ENCODE data around the gene TBL2.
"Not testable (repeated sequence)": the region's sequence is repeated elsewhere in the genome, so short reads cannot be mapped to it uniquely, and the experiment has no call there.

Gene TBL2, protein sequence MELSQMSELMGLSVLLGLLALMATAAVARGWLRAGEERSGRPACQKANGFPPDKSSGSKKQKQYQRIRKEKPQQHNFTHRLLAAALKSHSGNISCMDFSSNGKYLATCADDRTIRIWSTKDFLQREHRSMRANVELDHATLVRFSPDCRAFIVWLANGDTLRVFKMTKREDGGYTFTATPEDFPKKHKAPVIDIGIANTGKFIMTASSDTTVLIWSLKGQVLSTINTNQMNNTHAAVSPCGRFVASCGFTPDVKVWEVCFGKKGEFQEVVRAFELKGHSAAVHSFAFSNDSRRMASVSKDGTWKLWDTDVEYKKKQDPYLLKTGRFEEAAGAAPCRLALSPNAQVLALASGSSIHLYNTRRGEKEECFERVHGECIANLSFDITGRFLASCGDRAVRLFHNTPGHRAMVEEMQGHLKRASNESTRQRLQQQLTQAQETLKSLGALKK

GRCh38 chr7:73578342-73579128, at the start of gene TBL2:
Gene TBL2, minus strand, starts transcription at chr7:73578579. Its CDS starts 30 bp downstream, at chr7:73578549.
- DNase-seq, result peak; percentile 100

- peak; percentile 79 for DNase-seq
Measured at GRCh38 chr7:73626814-73627213, 48.4 kb upstream of the TBL2 start.

DNA sequence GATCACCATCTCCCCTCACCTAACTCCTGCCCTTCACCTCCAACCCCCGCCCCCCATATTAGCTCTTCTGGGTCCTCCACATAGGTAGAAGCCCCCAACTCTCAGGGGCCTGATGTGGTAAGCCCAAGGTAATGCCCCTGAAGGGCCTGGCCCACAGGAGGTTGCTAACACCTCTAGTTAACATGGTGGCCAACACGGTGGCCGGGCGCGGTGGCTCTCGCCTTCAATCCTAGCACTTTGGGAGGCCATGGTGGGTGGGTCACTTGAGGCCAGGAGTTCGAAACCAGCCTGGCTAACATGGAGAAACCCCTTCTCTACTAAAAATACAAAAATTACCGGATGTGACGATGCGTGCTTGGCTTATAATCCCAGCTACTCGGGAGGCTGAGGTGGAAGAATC, 46.9 kb upstream of the TBL2 start:
- no peak for DNase-seq

GRCh38 chr7:73624669-73625001, 46.3 kb upstream of the TBL2 start:
- DNase-seq, result no peak

DNA sequence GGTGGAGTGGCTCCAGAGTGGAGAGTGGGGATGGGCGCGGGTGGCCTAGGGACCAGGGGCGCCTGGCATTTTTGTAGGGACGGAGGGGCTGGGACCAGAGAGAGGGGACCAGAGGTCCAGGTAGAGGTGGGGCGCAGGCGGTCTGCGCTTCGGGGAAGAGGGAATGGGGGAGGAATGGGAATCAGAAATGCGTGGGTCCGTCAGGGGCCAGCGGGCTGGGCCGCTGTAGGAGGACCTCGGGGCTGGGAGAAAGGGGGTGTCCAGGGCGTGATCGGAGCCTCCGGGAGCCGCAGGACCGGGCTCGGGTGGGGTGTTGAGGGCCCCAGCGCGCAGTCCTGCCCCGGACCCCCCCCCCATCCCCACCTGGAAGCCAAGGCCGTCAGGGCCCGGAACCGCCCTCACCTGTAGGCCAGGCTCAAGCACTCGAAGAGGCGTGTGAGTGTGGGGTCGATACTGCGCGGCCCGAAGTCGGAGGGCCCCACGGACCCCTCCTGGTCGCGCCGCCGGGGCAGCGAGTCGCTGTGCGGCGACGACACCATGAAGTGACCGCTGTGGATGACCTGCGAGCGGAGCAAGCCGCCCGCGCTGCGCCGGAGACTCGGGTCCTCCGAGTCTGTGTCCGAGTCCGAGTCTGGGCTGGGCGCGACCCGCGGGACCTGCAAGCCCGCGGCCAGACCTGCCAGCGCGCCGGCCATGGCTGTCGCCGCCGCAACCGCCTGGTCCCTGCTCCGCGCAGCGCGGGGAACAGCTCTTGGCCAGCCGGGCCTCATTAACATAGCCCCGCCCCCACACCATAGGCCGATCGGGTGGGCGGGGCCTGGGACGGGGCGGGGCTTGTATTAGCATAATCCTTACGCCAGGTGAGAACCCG, 45.7 kb upstream of the TBL2 start, which contains the start of gene MLXIPL:
Gene MLXIPL (minus strand): TSS at position 725 of the 871 bp plus-strand sequence. CDS start 30 bp downstream, at position 695.
- DNase-seq, result peak; percentile 95

GRCh38 chr7:73622909-73623797, 44.8 kb upstream of the TBL2 start:
- peak; percentile 63 for DNase-seq

GRCh38 chr7:73622527-73622908, 44.1 kb upstream of the TBL2 start:
- DNase-seq, result no peak

- peak; percentile 63 for DNase-seq
Measured at GRCh38 chr7:73621168-73622063, 43.0 kb upstream of the TBL2 start.

GRCh38 chr7:73619394-73619793, 41.0 kb upstream of the TBL2 start:
- DNase-seq, result not testable (repeated sequence)

GRCh38 chr7:73618538-73618937, 40.2 kb upstream of the TBL2 start:
- DNase-seq, result peak; percentile 73

GRCh38 chr7:73617520-73617919, 39.1 kb upstream of the TBL2 start:
- DNase-seq, result not testable (repeated sequence)

DNA sequence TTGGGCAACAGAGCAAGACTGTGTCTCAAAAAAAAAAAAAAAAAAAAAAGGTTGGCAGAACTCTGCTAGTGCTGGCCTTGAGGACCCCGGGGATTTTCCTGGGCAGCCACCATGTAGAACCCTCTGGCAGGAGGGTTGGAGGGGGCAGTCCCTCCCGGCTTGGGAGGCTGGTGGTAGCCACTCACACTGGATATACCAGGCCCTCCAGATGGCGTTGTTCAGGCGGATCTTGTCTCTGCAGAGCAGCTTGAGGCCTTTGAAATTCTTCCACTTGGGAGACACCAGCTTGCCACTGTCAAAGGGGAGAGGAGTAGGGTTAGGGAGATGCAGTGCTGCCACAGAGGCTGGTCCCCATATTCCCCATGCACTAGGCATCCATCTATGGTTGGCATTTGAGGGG, 37.5 kb upstream of the TBL2 start:
- peak; percentile 48 for DNase-seq

GRCh38 chr7:73614937-73615336, 36.6 kb upstream of the TBL2 start:
- not testable (repeated sequence) for DNase-seq

- no peak for DNase-seq
Measured at GRCh38 chr7:73613954-73614735, 35.8 kb upstream of the TBL2 start.

- peak; percentile 28 for DNase-seq
Measured at GRCh38 chr7:73612598-73613269, 34.4 kb upstream of the TBL2 start.

GRCh38 chr7:73611017-73611555, 32.7 kb upstream of the TBL2 start:
- DNase-seq, result peak; percentile 36

GRCh38 chr7:73610105-73610504, 31.7 kb upstream of the TBL2 start:
- DNase-seq, result no peak

DNA sequence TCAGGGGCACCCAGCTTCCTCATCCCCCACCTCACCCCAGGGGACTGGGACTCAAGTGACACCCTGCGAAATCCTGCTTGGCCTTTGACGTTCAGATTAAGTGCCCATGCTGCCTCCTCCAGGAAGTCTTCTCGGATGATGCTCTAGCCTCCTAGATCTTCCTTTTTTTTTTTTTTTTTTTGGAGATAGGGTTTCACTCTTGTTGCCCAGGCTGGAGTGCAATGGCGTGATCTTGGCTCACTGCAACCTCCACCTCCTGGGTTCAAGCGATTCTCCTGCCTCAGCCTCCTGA, 29.3 kb upstream of the TBL2 start:
- not testable (repeated sequence) for DNase-seq

All from NCI-H69 (cell line).